NCI-H1930 (cell line): Measurements from ENCODE around the gene BIRC7.
A peak's percentile ranks its signal among the peaks of the same experiment; 100 is the strongest.

Source experiments
- DNase-seq, 2 experiments: peaks; one replicate each; lab custom pipeline; 2025; lab: John Stamatoyannopoulos, UW

BIRC7 gene

GRCh38 chr20:63225082-63225454 lies 10.6 kb upstream of the BIRC7 start:
- no peak for DNase-seq

GRCh38 chr20:63226042-63226943 lies 9.4 kb upstream of the BIRC7 start:
- no peak for DNase-seq

- DNase-seq: no peak
Observed at GRCh38 chr20:63227260-63227659, 8.4 kb upstream of the BIRC7 start.

- DNase-seq: no peak
Observed at GRCh38 chr20:63228806-63229205, 6.9 kb upstream of the BIRC7 start.

- DNase-seq: peak; percentile 37
Observed at GRCh38 chr20:63230800-63231268, 4.9 kb upstream of the BIRC7 start.

- DNase-seq: no peak
Observed at GRCh38 chr20:63232235-63233060, 3.3 kb upstream of the BIRC7 start.

GRCh38 chr20:63233061-63233344 lies 2.7 kb upstream of the BIRC7 start:
- DNase-seq: no peak

GRCh38 chr20:63233924-63234323 lies 1.8 kb upstream of the BIRC7 start:
- no peak for DNase-seq

GRCh38 chr20:63234693-63235398 lies 859 bp upstream of the BIRC7 start:
- DNase-seq: no peak

GRCh38 chr20:63236116-63236837 lies 572 bp downstream of the BIRC7 start:
- no peak for DNase-seq

GRCh38 chr20:63238031-63238430 lies 2.3 kb downstream of the BIRC7 start:
- DNase-seq: no peak

- DNase-seq: no peak
Observed at GRCh38 chr20:63238514-63239125, 2.9 kb downstream of the BIRC7 start.

GRCh38 chr20:63239431-63239830 lies 3.7 kb downstream of the BIRC7 start:
- no peak for DNase-seq

GRCh38 chr20:63240004-63240403 lies 4.3 kb downstream of the BIRC7 start:
- DNase-seq: no peak

GRCh38 chr20:63241272-63241671 lies 5.6 kb downstream of the BIRC7 start:
- DNase-seq: no peak

GRCh38 chr20:63242736-63243135 lies 7.0 kb downstream of the BIRC7 start:
- no peak for DNase-seq

GRCh38 chr20:63243604-63244247 lies 8.0 kb downstream of the BIRC7 start:
- no peak for DNase-seq

- no peak for DNase-seq
Observed at GRCh38 chr20:63244468-63244867, 8.8 kb downstream of the BIRC7 start.

GRCh38 chr20:63246490-63247288 lies 11.0 kb downstream of the BIRC7 start:
- no peak for DNase-seq

GRCh38 chr20:63247671-63248228 lies 12.0 kb downstream of the BIRC7 start:
- DNase-seq: no peak
